NCI-H226 (cell line): ENCODE measurements around the gene MACROD1.
A peak's percentile ranks its signal among the peaks of the same experiment; 100 is the strongest.

Experiments
- DNase-seq: peaks from one replicate; pipeline ENCODE4 v3.0.0-alpha.2; 2015

Gene MACROD1

GRCh38 chr11:64150481-64151239, 15.3 kb downstream of the MACROD1 start:
- no peak for DNase-seq

- DNase-seq, result no peak
Observed at GRCh38 chr11:64150051-64150450, 15.9 kb downstream of the MACROD1 start.

GRCh38 chr11:64148917-64149617, 16.8 kb downstream of the MACROD1 start:
- no peak for DNase-seq

GRCh38 chr11:64148226-64148916, 17.5 kb downstream of the MACROD1 start:
- DNase-seq, result peak; percentile 42

GRCh38 chr11:64146036-64146955, 19.6 kb downstream of the MACROD1 start:
- peak; percentile 35 for DNase-seq

GRCh38 chr11:64144587-64145472, 21.1 kb downstream of the MACROD1 start:
- no peak for DNase-seq

- no peak for DNase-seq
Observed at GRCh38 chr11:64141081-64141783, 24.7 kb downstream of the MACROD1 start.

- DNase-seq, result no peak
Observed at GRCh38 chr11:64140082-64140481, 25.8 kb downstream of the MACROD1 start.

GRCh38 chr11:64139049-64139448, 26.9 kb downstream of the MACROD1 start:
- DNase-seq, result no peak

- no peak for DNase-seq
Observed at GRCh38 chr11:64138398-64138797, 27.5 kb downstream of the MACROD1 start.

- DNase-seq, result no peak
Observed at GRCh38 chr11:64136765-64137441, 29.0 kb downstream of the MACROD1 start.

GRCh38 chr11:64135711-64136110, 30.2 kb downstream of the MACROD1 start:
- no peak for DNase-seq

GRCh38 chr11:64134963-64135362, 30.9 kb downstream of the MACROD1 start:
- no peak for DNase-seq

GRCh38 chr11:64132982-64133705, 32.8 kb downstream of the MACROD1 start:
- no peak for DNase-seq

- no peak for DNase-seq
Observed at GRCh38 chr11:64132191-64132771, 33.6 kb downstream of the MACROD1 start.

GRCh38 chr11:64131683-64132190, 34.2 kb downstream of the MACROD1 start:
- DNase-seq, result no peak

- no peak for DNase-seq
Observed at GRCh38 chr11:64130618-64131017, 35.3 kb downstream of the MACROD1 start.

- no peak for DNase-seq
Observed at GRCh38 chr11:64129403-64129802, 36.5 kb downstream of the MACROD1 start.
